Measurements from ENCODE around the gene NTNG1. TPM values are rescaled to one million over a fixed set of nuclear protein-coding genes. Genes with fewer than 3 reads are reported as not detected.

Gene NTNG1
- total RNA-seq, 1 donor from 2014 or later = 2.4 TPM

- no peaks in the 10 kb centered on the region for H3K36me3 ChIP-seq (ENCODE audit: control insufficient read depth, insufficient read depth, low read length)
- DNase-seq (ENCODE audit: low read depth) (no peak), FAIRE-seq (no peak)
- no peaks in the 10 kb centered on the region for H3K27me3 ChIP-seq (ENCODE audit: control insufficient read depth, insufficient read depth, low read length)
- H3K4me3 ChIP-seq (ENCODE audit: low read depth, low read length) = no peak overlapping the region
- TF ChIP-seq CTCF (IDR thresholded peaks at IDR 0.05; ENCODE audit: insufficient read depth, low read length, severe bottlenecking) = no peak
These were observed 217.9 kb downstream of the NTNG1 start for GRCh38 chr1:107358619-107359327.

DNA sequence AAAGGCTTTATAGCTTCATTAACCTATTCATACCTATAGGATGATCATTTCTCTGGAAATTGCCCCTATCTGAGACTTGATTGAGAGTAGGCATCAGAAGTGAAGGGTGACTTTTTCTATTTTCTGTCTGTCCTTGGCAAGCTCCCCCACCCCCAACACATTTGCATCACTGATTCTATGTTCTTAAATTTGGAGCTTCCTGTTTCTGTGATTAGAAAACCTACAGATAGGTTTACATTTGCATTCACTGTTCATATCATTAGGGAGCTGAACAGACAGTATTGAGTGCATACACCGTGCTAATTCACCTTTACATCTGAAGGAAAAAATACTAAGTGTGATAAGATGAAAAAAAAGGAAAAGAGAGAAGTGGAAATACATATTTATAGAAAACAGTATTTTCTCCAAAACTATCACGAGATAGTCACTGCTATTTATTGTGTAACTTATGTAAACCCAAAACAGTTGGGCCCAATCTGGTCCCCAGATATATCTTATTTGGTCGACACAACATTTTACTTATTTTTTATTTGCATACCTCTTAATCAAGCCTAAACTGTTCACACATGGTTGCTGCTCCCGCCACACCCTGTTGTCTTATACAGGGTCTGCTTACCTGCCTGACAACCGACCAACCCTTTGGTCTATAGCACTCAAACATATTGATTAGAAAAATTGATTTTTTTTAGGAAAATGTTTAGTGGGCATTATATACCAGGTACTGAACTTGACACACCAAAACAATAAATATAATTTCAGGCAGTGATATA lies 218.8 kb downstream of the NTNG1 start:
- no peak for FAIRE-seq
- Histone ChIP-seq H3K27me3 (ENCODE audit: control insufficient read depth, insufficient read depth, low read length) (no peaks in the 10 kb centered on the region), H3K36me3 (ENCODE audit: control insufficient read depth, insufficient read depth, low read length) (no peaks in the 10 kb centered on the region), H3K4me3 (ENCODE audit: low read depth, low read length) (no peak overlapping the region)
- TF ChIP-seq CTCF (IDR thresholded peaks at IDR 0.05; ENCODE audit: insufficient read depth, low read length, severe bottlenecking) = no peak
- DNase-seq (ENCODE audit: low read depth) = no peak

DNA sequence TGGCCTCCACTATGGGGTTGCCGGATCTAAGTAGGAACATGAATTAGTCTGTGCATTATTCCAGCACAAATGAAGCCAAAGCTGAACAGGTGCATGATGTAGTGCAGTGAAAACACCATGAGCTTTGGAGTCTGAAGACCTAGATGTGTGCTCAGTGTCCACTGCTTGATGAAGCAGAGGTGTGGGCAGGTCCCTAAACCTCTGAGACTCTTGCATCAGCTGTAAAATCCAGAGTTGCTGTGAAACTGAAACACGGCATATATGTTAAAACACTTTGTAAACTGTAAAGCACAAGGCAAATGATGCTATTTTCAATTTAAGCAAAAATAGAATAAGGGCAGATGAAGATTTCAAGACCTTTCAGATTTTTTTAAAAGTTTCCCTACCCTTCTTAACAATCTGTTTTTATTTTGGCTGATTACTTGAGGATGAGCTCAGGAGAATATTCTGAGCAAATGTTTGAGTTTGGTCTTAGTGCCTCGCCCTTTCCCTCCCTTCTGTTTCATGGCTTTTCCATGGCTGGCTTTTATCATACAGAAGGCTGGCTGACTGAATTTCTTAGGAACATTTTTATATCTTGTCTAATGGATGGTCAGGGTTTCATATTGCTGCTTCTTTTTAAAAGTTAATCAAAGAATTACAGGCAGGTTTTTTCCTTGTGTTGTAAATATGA lies 221.8 kb downstream of the NTNG1 start:
- H3K27me3 ChIP-seq (ENCODE audit: control insufficient read depth, insufficient read depth, low read length) = no peaks in the 10 kb centered on the region
- no peaks in the 10 kb centered on the region for H3K36me3 ChIP-seq (ENCODE audit: control insufficient read depth, insufficient read depth, low read length)
- no peak for FAIRE-seq
- TF ChIP-seq CTCF (IDR thresholded peaks at IDR 0.05; ENCODE audit: insufficient read depth, low read length, severe bottlenecking) = no peak
- DNase-seq (ENCODE audit: low read depth) = no peak
- no peak overlapping the region for H3K4me3 ChIP-seq (ENCODE audit: low read depth, low read length)

GRCh38 chr1:107363154-107363553 lies 222.3 kb downstream of the NTNG1 start:
- FAIRE-seq = no peak

More at GRCh38 chr1:107363154-107363553, 222.3 kb downstream of the NTNG1 start:
- DNase-seq (ENCODE audit: low read depth) = no peak
- Histone ChIP-seq H3K4me3 (ENCODE audit: low read depth, low read length) (no peak overlapping the region), H3K27me3 (ENCODE audit: control insufficient read depth, insufficient read depth, low read length) (no peaks in the 10 kb centered on the region), H3K36me3 (ENCODE audit: control insufficient read depth, insufficient read depth, low read length) (no peaks in the 10 kb centered on the region)
- TF ChIP-seq CTCF (IDR thresholded peaks at IDR 0.05; ENCODE audit: insufficient read depth, low read length, severe bottlenecking) = no peak

All from bronchial epithelial cell (primary cell).